Measurements from ENCODE around the gene SLC23A1. TPM values are rescaled to one million over a fixed set of nuclear protein-coding genes. Genes with fewer than 3 reads are reported as not detected.
"Not testable (repeated sequence)": the region's sequence is repeated elsewhere in the genome, so short reads cannot be mapped to it uniquely, and the experiment has no call there.

SLC23A1 gene
- total and polyA plus RNA-seq, 3 donors from 2014 or later = 0.34 TPM; not detected in 2

- no peak for DNase-seq
- Histone ChIP-seq H3K4me1 (peaks cover 10% of the 10 kb centered on the region), H3K9me3 (no peaks in the 10 kb centered on the region), H3K27me3 (no peaks in the 10 kb centered on the region), H3K4me3 (no peak overlapping the region), H3K27ac (no peak overlapping the region), H3K36me3 (ENCODE audit: low read depth, missing control alignments) (no peaks in the 10 kb centered on the region)
- WGBS, 2 donors = 91 to 93% methylated on average over 6 of the region's 6 CpGs
- no peak for TF ChIP-seq CTCF (IDR thresholded peaks at IDR 0.05)
- no peak for TF ChIP-seq POLR2A (IDR thresholded peaks at IDR 0.05)
- intact Hi-C loops (cut with DNase I; ENCODE audit: low total_unique reads) = no loop called here
Measured at GRCh38 chr5:139413963-139414362, 30.9 kb upstream of the SLC23A1 start.

- Histone ChIP-seq H3K4me3 (no peak overlapping the region), H3K9me3 (no peaks in the 10 kb centered on the region), H3K27me3 (no peaks in the 10 kb centered on the region), H3K27ac (no peak overlapping the region), H3K36me3 (ENCODE audit: low read depth, missing control alignments) (no peaks in the 10 kb centered on the region), H3K4me1 (peaks cover 10% of the 10 kb centered on the region)
- 94 to 97% methylated on average over 6 of the region's 6 CpGs for WGBS, 2 donors
- DNase-seq = no peak
- no peak for TF ChIP-seq POLR2A (IDR thresholded peaks at IDR 0.05)
- no peak for TF ChIP-seq CTCF (IDR thresholded peaks at IDR 0.05)
- intact Hi-C loops (cut with DNase I; ENCODE audit: low total_unique reads) = no loop called here
Measured at GRCh38 chr5:139413153-139413552, 30.1 kb upstream of the SLC23A1 start.

GRCh38 chr5:139410993-139411828 lies 28.1 kb upstream of the SLC23A1 start:
- Histone ChIP-seq H3K4me1 (peaks cover 3% of the 10 kb centered on the region), H3K27me3 (no peaks in the 10 kb centered on the region), H3K36me3 (ENCODE audit: low read depth, missing control alignments) (no peaks in the 10 kb centered on the region), H3K9me3 (no peaks in the 10 kb centered on the region), H3K27ac (no peak overlapping the region), H3K4me3 (no peak overlapping the region)
- intact Hi-C loops (cut with DNase I; ENCODE audit: low total_unique reads) = no loop called here
- WGBS, 2 donors = 87 to 88% methylated on average over 17 of the region's 17 CpGs
- no peak for DNase-seq
- no peak for TF ChIP-seq CTCF (IDR thresholded peaks at IDR 0.05)
- no peak for TF ChIP-seq POLR2A (IDR thresholded peaks at IDR 0.05)

- no peak overlapping the region for H3K27ac ChIP-seq
- intact Hi-C loops (cut with DNase I; ENCODE audit: low total_unique reads) = no loop called here
Measured at GRCh38 chr5:139410121-139410992, 27.3 kb upstream of the SLC23A1 start.

GRCh38 chr5:139409116-139409515 lies 26.0 kb upstream of the SLC23A1 start:
- DNase-seq; H3K36me3 ChIP-seq (ENCODE audit: low read depth, missing control alignments); H3K27ac ChIP-seq; H3K9me3 ChIP-seq; H3K4me3 ChIP-seq; H3K4me1 ChIP-seq; H3K27me3 ChIP-seq; intact Hi-C loops (cut with DNase I; ENCODE audit: low total_unique reads): not testable (repeated sequence)
- WGBS, 2 donors = 86 to 90% methylated on average over 4 to 5 of the region's 5 CpGs

More at GRCh38 chr5:139410121-139410992, 27.3 kb upstream of the SLC23A1 start:
- no peak overlapping the region for H3K4me3 ChIP-seq
- H3K36me3 ChIP-seq (ENCODE audit: low read depth, missing control alignments) = no peaks in the 10 kb centered on the region
- whole genome bisulfite sequencing, 2 donors = 69 to 83% methylated on average over 6 of the region's 6 CpGs
- H3K9me3 ChIP-seq = no peaks in the 10 kb centered on the region
- TF ChIP-seq POLR2A (IDR thresholded peaks at IDR 0.05) = no peak
- no peak for TF ChIP-seq CTCF (IDR thresholded peaks at IDR 0.05)
- no peaks in the 10 kb centered on the region for H3K27me3 ChIP-seq
- H3K4me1 ChIP-seq = peaks cover 3% of the 10 kb centered on the region
- no peak for DNase-seq

All from testis (tissue), 3 donors.